HepG2 (cell line): ENCODE results near the gene HS2ST1. TPM values are rescaled to one million over a fixed set of nuclear protein-coding genes. Genes with fewer than 3 reads are reported as not detected.
"Not testable (repeated sequence)": the region's sequence is repeated elsewhere in the genome, so short reads cannot be mapped to it uniquely, and the experiment has no call there.

ENCODE experiments used
- ATAC-seq: fragments of 200-7000 bp; cut with Tn5 transposase; 3 replicates; pipeline ENCODE4 v1.9.1; 2020; ENCODE audit warnings: mild to moderate bottlenecking, moderate library complexity
- BruUV-seq: library from RNA; stranded (reverse); fragments of 400-500 nt; replicated peaks from 2 replicates; lab custom pipeline; 2021; lab: Mats Ljungman, UMichigan
- CTCF ChIA-PET: fragments of 300-600 bp; formaldehyde crosslinking; extraction: SDS; loops from one replicate; lab custom pipeline; 2021; ENCODE audit warnings: low total read pairs, inconsistent platforms, low intra/inter-chr PET ratio; lab: Yijun Ruan, JAX
- POLR2A ChIA-PET: fragments of 350-600 bp; sonication (Branson Sonifier 250); formaldehyde crosslinking; loops from one replicate; lab custom pipeline; 2020; ENCODE audit warnings: antibody characterized with exemption, inconsistent platforms; lab: Yijun Ruan, JAX
- DNase-seq: peaks from one replicate; pipeline ENCODE4 v3.0.0-alpha.2; 2015; ENCODE audit warnings: low spot score
- FAIRE-seq: peaks from 3 replicates; lab custom pipeline; 2011; peaks lifted over from hg19 to GRCh38; lab: Jason Lieb, UNC
- H2AFZ ChIP-seq: one replicate; pipeline ENCODE4 v1.6.1; 2011; ENCODE audit warnings: low read length, inconsistent platforms
- H3K27ac ChIP-seq: fragments of 300-600 bp; 3 replicates; pipeline ENCODE4 v1.8.0; 2011; ENCODE audit warnings: mixed run types, mild to moderate bottlenecking, mixed read lengths, low read length, inconsistent platforms; ENCODE audit not compliant: insufficient read depth; ENCODE audit errors: extremely low read length
- H3K27me3 ChIP-seq, 2 experiments: fragments of 200-600 bp in 1 of 2; 2 replicates in 1 of 2; 3 replicates in 1 of 2; pipeline versions ENCODE4 v1.6.0 to v1.8.0; 2011; ENCODE audit warnings: low read length in 2 of 2, mild to moderate bottlenecking in 2 of 2, moderate library complexity in 2 of 2, inconsistent platforms in 1 of 2; ENCODE audit not compliant: insufficient read depth in 2 of 2, control insufficient read depth in 1 of 2
- H3K36me3 ChIP-seq, 2 experiments: fragments of 200-600 bp in 1 of 2; replicated peaks in 1 of 2; 2 replicates in 1 of 2; 3 replicates in 1 of 2; pipeline versions ENCODE4 v1.5.1 to v1.8.0; 2011; ENCODE audit warnings: low read length in 2 of 2, inconsistent platforms in 1 of 2; ENCODE audit not compliant: insufficient read depth in 2 of 2, control insufficient read depth in 1 of 2
- H3K4me1 ChIP-seq: 2 replicates; pipeline ENCODE4 v1.5.1; 2012; ENCODE audit warnings: low read length, inconsistent platforms; ENCODE audit not compliant: insufficient read depth
- H3K4me2 ChIP-seq: 2 replicates; pipeline ENCODE4 v1.6.0; 2011; ENCODE audit warnings: low read depth, low read length, inconsistent platforms
- H3K4me3 ChIP-seq, 3 experiments: fragments of 200-600 bp in 1 of 3; sonication (generic), shearing (Covaris generic) in 1 of 3; replicated peaks in 1 of 3; 2 replicates each; pipeline ENCODE4 v1.5.1; 2011 to 2016; ENCODE audit warnings: low read length in 3 of 3, inconsistent platforms in 2 of 3, low read depth in 2 of 3, mild to moderate bottlenecking in 2 of 3, control low read depth in 1 of 3, mixed read lengths in 1 of 3; ENCODE audit not compliant: insufficient read depth in 1 of 3
- H3K79me2 ChIP-seq: one replicate; pipeline ENCODE4 v1.6.1; 2011; ENCODE audit warnings: low read length, inconsistent platforms; ENCODE audit not compliant: insufficient read depth
- H3K9ac ChIP-seq: 2 replicates; pipeline ENCODE4 v1.6.0; 2011; ENCODE audit warnings: mild to moderate bottlenecking, low read depth, low read length, inconsistent platforms; ENCODE audit not compliant: insufficient read depth
- H3K9me3 ChIP-seq: 2 replicates; pipeline ENCODE4 v1.5.1; 2012; ENCODE audit warnings: mild to moderate bottlenecking, low read length
- H4K20me1 ChIP-seq: 2 replicates; pipeline ENCODE4 v1.6.0; 2011; ENCODE audit warnings: inconsistent platforms, mild to moderate bottlenecking, low read length, moderate library complexity; ENCODE audit not compliant: insufficient read depth
- ESRRA ChIP-seq: sonication (generic); formaldehyde crosslinking; IDR thresholded peaks from 2 replicates; pipeline ENCODE4 v1.5.1; 2020; ENCODE audit warnings: mild to moderate bottlenecking, low read depth, missing genetic modification reagents
- FOXA1 ChIP-seq, 2 experiments: fragments of 450-650 bp in 1 of 2; sonication (generic) in 1 of 2; formaldehyde crosslinking in 1 of 2; IDR thresholded peaks; 2 replicates each; pipeline versions ENCODE4 v1.4.0 to v1.6.1; 2016 to 2020; ENCODE audit warnings: missing genetic modification reagents in 1 of 2
- HIC2 ChIP-seq: sonication (generic); formaldehyde crosslinking; IDR thresholded peaks from 2 replicates; pipeline ENCODE4 v1.9.0; 2022; ENCODE audit warnings: low read depth, missing genetic modification reagents
- IKZF1 ChIP-seq: fragments of 450-650 bp; IDR thresholded peaks from 2 replicates; pipeline ENCODE4 v1.7.1; 2016
- MIER2 ChIP-seq: IDR thresholded peaks from 2 replicates; pipeline ENCODE4 v1.6.1; 2016; ENCODE audit warnings: missing biosample characterization, missing genetic modification reagents
- MYPOP ChIP-seq: sonication (generic); formaldehyde crosslinking; IDR thresholded peaks from 2 replicates; pipeline ENCODE4 v1.8.1; 2023; ENCODE audit warnings: mild to moderate bottlenecking, moderate library complexity, missing genetic modification reagents
- REXO4 ChIP-seq: sonication (generic); formaldehyde crosslinking; IDR thresholded peaks from 2 replicates; pipeline ENCODE4 v1.8.0; 2022; ENCODE audit warnings: missing genetic modification reagents, mild to moderate bottlenecking, borderline replicate concordance
- ZBTB7A ChIP-seq: sonication (generic); formaldehyde crosslinking; IDR thresholded peaks from 2 replicates; pipeline ENCODE4 v1.8.0; 2022; ENCODE audit warnings: mild to moderate bottlenecking, missing genetic modification reagents
- ZFP36 ChIP-seq: fragments of 150-350 bp; IDR thresholded peaks from 2 replicates; pipeline ENCODE4 v1.6.1; 2018; ENCODE audit warnings: borderline replicate concordance, low read length, low read depth; ENCODE audit not compliant: partially characterized antibody
- ZNF3 ChIP-seq: IDR thresholded peaks from 2 replicates; pipeline ENCODE4 v1.7.0; 2017; ENCODE audit warnings: inconsistent platforms
- ZNF841 ChIP-seq: sonication (generic); formaldehyde crosslinking; IDR thresholded peaks from 2 replicates; pipeline ENCODE4 v1.8.1; 2023; ENCODE audit warnings: missing genetic modification reagents, borderline replicate concordance
- WGBS: methylation state at CpG from one replicate; pipeline ENCODE4 v1.1.6; 2017; ENCODE audit warnings: low lambda C conversion rate; 5-methylcytosine and 5-hydroxymethylcytosine counted together
- in situ Hi-C: cut with HindIII; loops from 2 replicates; pipeline ENCODE4 v1.10.0; 2017; ENCODE audit warnings: low pct_unique_long_range_greater_than_20kb; ENCODE audit not compliant: extremely low pct_ligation_motif_present
- intact Hi-C: fragments of 100-400 bp; cut with micrococcal nuclease; formaldehyde crosslinking; loops from one replicate; pipeline ENCODE4 v1.10.0; 2022; ENCODE audit not compliant: unreplicated experiment
- polyA plus RNA-seq, 8 experiments: library from polyadenylated mRNA; depleted of rRNA in 3 of 8; stranded (reverse) in 7 of 8; unstranded in 1 of 8; fragments of >200 nt; fragmentation: Illumina TruSeq in 4 of 8; extraction: Trizol in 4 of 8; gene quantifications; 2 replicates each; pipeline versions ENCODE4 v1.2.1 to v1.2.3, GENCODE V29; 2011 to 2016; ENCODE audit warnings: low read depth in 4 of 8, missing spikeins in 1 of 8, mixed read lengths in 1 of 8; ENCODE audit not compliant: insufficient read depth in 1 of 8
- total RNA-seq, 5 experiments: library from RNA; depleted of rRNA; stranded (reverse); fragments of >200 nt; fragmentation: Illumina TruSeq; extraction: Trizol; gene quantifications; 2 replicates each; pipeline ENCODE4 v1.2.3, GENCODE V29; 2016; ENCODE audit warnings: low read depth in 1 of 5

HS2ST1 gene
- total and polyA plus RNA-seq, 2 of the 13 experiments (the other 11 are each of a cell fraction or from before 2014, with no cell fraction given), result 22.1 to 58.7 TPM

DNA sequence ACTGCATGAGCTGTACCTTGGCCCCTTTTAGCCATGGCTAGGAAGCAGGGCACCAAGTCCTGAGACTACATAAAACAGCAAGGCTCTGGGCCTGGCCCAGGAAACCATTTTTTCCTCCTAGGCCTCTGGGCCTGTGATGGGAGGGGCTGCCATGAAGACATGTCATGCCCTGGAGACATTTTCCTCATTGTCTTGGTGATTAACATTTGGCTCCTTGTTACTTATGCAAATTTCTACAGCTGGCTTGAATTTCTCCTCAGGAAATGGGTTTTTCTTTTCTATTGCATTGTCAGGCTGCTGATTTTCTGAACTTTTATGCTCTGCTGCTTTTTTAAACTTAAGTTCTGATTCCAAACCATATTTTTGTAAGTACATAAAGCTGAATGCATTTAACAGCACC, 99.0 kb downstream of the HS2ST1 start:
- H4K20me1 ChIP-seq, H3K4me2 ChIP-seq, H3K27me3 ChIP-seq, POLR2A ChIA-PET, H3K4me3 ChIP-seq, CTCF ChIA-PET, BruUV-seq, H3K9ac ChIP-seq, DNase-seq, H3K4me1 ChIP-seq, ATAC-seq, intact Hi-C loops, H2AFZ ChIP-seq, FAIRE-seq, H3K36me3 ChIP-seq, H3K27ac ChIP-seq, in situ Hi-C loops: not testable (repeated sequence)
- Histone ChIP-seq H3K9me3 (peaks cover 30% of the 10 kb centered on the region), H3K79me2 (peaks cover 23% of the 10 kb centered on the region)
- peak; percentile 94; the same call in 1 of the 2 replicates for TF ChIP-seq ZNF841 (CRISPR knock-in tag)
- peak; percentile 14 for TF ChIP-seq ZFP36

DNA sequence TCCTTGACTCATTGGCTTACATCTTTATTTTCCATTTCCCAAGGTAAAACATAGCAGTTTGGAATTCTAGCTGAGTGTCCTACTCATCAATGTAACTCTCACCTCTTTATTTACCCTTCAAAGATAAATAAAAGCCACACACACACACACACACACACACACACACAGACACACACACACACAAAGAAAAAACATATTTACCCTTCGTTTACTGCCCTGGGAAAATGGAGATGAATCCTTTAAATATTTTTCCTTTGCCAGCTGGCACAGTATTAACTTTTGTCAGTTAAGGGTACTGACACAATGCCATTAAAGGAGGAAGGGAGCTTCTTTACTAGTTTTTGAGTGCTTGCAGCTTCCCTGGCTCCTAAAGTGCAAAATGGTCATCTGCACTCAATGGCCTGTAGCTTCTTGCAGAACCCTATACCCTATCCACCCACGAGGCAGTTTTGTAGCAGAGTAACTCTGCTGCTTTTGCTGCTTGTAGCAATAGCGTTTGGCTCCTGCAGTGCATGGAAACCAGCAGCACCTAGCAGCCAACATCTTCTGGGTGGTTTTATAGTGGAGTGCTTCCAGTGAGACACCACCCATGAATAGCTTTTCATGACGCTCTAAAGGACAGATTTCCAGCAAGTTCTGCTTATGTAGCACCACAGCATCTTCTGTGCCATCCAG, 103.7 kb downstream of the HS2ST1 start:
- Histone ChIP-seq H3K4me1 (peaks cover 8% of the 10 kb centered on the region), H3K9ac (no peak overlapping the region), H2AFZ (no peak overlapping the region), H3K36me3 (no peaks in the 10 kb centered on the region; a peak in 1 of 5 replicates), H4K20me1 (no peaks in the 10 kb centered on the region), H3K9me3 (peaks cover 11% of the 10 kb centered on the region), H3K79me2 (peaks cover 27% of the 10 kb centered on the region), H3K4me2 (no peak overlapping the region), H3K27me3 (no peaks in the 10 kb centered on the region), H3K27ac (no peak overlapping the region), H3K4me3 (no peak overlapping the region)
- ATAC-seq (no peak), FAIRE-seq (no peak), DNase-seq (no peak)
- POLR2A ChIA-PET, result no interaction called here
- CTCF ChIA-PET, result no interaction called here
- 93% methylated on average over 4 of the region's 4 CpGs for WGBS
- BruUV-seq, result no TSS peak
- intact Hi-C loops (no loop called here), in situ Hi-C loops (no loop called here)
- TF ChIP-seq HIC2 (no peak), MIER2 (CRISPR knock-in tag) (no peak), FOXA1 (IDR thresholded peaks at IDR 0.05) (0 out of 2 replicates have a peak, but pooled peaks have one; percentile 21), FOXA1 (CRISPR knock-in tag; IDR thresholded peaks at IDR 0.05) (no peak), ZBTB7A (CRISPR knock-in tag) (no peak), IKZF1 (no peak), ZNF3 (CRISPR knock-in tag) (no peak), MYPOP (CRISPR knock-in tag) (no peak), ESRRA (CRISPR knock-in tag) (no peak), REXO4 (no peak)
